K562 (cell line): ENCODE data around the gene BCHE. TPM values are rescaled to one million over a fixed set of nuclear protein-coding genes. Genes with fewer than 3 reads are reported as not detected.
"Not testable (repeated sequence)": the region's sequence is repeated elsewhere in the genome, so short reads cannot be mapped to it uniquely, and the experiment has no call there.

Experiments used
- ATAC-seq: fragments of 200-7000 bp; cut with Tn5 transposase; 3 replicates; pipeline ENCODE4 v1.9.1; 2020; ENCODE audit warnings: moderate library complexity
- BruUV-seq: library from RNA; stranded (reverse); fragments of 400-500 nt; replicated peaks from 2 replicates; lab custom pipeline; 2021; lab: Mats Ljungman, UMichigan
- CTCF ChIA-PET: fragments of 300-600 bp; formaldehyde crosslinking; extraction: SDS; loops from one replicate; lab custom pipeline; 2021; ENCODE audit warnings: low intra/inter-chr PET ratio; lab: Yijun Ruan, JAX
- POLR2A ChIA-PET: fragments of 300-600, 350-650 bp; sonication (Branson Sonifier 250); formaldehyde crosslinking; extraction: SDS; loops from one replicate; lab custom pipeline; 2021; ENCODE audit warnings: antibody characterized with exemption, inconsistent platforms; lab: Yijun Ruan, JAX
- DNase-seq, 4 experiments: peaks; one replicate each; pipeline versions ENCODE4 v3.0.0 to v3.0.0-alpha.2; 2011 to 2018; ENCODE audit warnings: low spot score in 3 of 4, mixed read lengths in 3 of 4; ENCODE audit errors: extremely low read depth in 1 of 4
- FAIRE-seq: peaks from 2 replicates; lab custom pipeline; 2011; peaks lifted over from hg19 to GRCh38; lab: Jason Lieb, UNC
- H2AFZ ChIP-seq: 2 replicates; pipeline ENCODE4 v1.6.0; 2011; ENCODE audit warnings: low read depth, low read length, control low read depth, inconsistent platforms
- H3K27ac ChIP-seq: fragments of 200-600 bp; 3 replicates; pipeline ENCODE4 v1.8.0; 2011; ENCODE audit warnings: low read depth, mild to moderate bottlenecking, control low read depth, inconsistent platforms, low read length, moderate library complexity, mixed read lengths; ENCODE audit errors: extremely low read depth
- H3K27me3 ChIP-seq, 2 experiments: fragments of 300-600 bp in 1 of 2; 2 replicates in 1 of 2; 3 replicates in 1 of 2; pipeline versions ENCODE4 v1.6.0 to v1.8.0; 2011; ENCODE audit warnings: inconsistent platforms in 2 of 2, low read length in 2 of 2, mild to moderate bottlenecking in 1 of 2, mixed read lengths in 1 of 2, moderate library complexity in 1 of 2; ENCODE audit not compliant: control insufficient read depth in 2 of 2, insufficient read depth in 2 of 2
- H3K36me3 ChIP-seq: fragments of 300-600 bp; 3 replicates; pipeline ENCODE4 v1.8.0; 2011; ENCODE audit warnings: mild to moderate bottlenecking, low read length, inconsistent platforms; ENCODE audit not compliant: control insufficient read depth, insufficient read depth
- H3K4me1 ChIP-seq, 2 experiments: fragments of 200-600 bp in 1 of 2; replicated peaks in 1 of 2; 2 replicates in 1 of 2; 3 replicates in 1 of 2; pipeline versions ENCODE4 v1.5.1 to v1.8.0; 2011; ENCODE audit warnings: inconsistent platforms in 2 of 2, low read length in 2 of 2, mild to moderate bottlenecking in 1 of 2, mixed read lengths in 1 of 2, moderate library complexity in 1 of 2; ENCODE audit not compliant: control insufficient read depth in 2 of 2, insufficient read depth in 2 of 2
- H3K4me2 ChIP-seq: 2 replicates; pipeline ENCODE4 v1.6.1; 2011; ENCODE audit warnings: low read length, control low read depth, inconsistent platforms, mixed read lengths; ENCODE audit not compliant: insufficient read depth
- H3K4me3 ChIP-seq: fragments of 200-600 bp; sonication (generic), shearing (Covaris generic); 2 replicates; pipeline ENCODE4 v1.5.1; 2016; ENCODE audit warnings: control low read depth, inconsistent platforms
- H3K79me2 ChIP-seq: fragments of 200-600 bp; 3 replicates; pipeline ENCODE4 v1.8.0; 2011; ENCODE audit warnings: low read length, inconsistent platforms; ENCODE audit not compliant: control insufficient read depth, insufficient read depth
- H3K9ac ChIP-seq, 2 experiments: 2 replicates each; pipeline versions ENCODE4 v1.6.0 to v1.6.1; 2011; ENCODE audit warnings: low read depth in 2 of 2, low read length in 2 of 2, control low read depth in 1 of 2, inconsistent platforms in 1 of 2, mild to moderate bottlenecking in 1 of 2, mixed read lengths in 1 of 2; ENCODE audit not compliant: insufficient read depth in 1 of 2
- H3K9me1 ChIP-seq: one replicate; pipeline ENCODE4 v1.6.0; 2011; ENCODE audit warnings: inconsistent platforms, mild to moderate bottlenecking, low read length, moderate library complexity; ENCODE audit not compliant: control insufficient read depth, insufficient read depth
- H3K9me3 ChIP-seq: replicated peaks from 2 replicates; pipeline ENCODE4 v1.5.1; 2011; ENCODE audit warnings: low read depth, low read length, inconsistent platforms; ENCODE audit not compliant: control insufficient read depth, insufficient read depth
- H4K20me1 ChIP-seq: replicated peaks from 2 replicates; pipeline ENCODE4 v1.6.1; 2011; ENCODE audit warnings: low read length, inconsistent platforms, mixed read lengths; ENCODE audit not compliant: control insufficient read depth, insufficient read depth
- CSDE1 ChIP-seq, 2 experiments: fragments of 450-650 bp; IDR thresholded peaks; 2 replicates each; pipeline ENCODE4 v1.6.1; 2016; ENCODE audit warnings: mild to moderate bottlenecking in 1 of 2
- HDAC1 ChIP-seq, 2 experiments: fragments of 450-650 bp; IDR thresholded peaks; 2 replicates each; pipeline ENCODE4 v1.6.1; 2016 to 2017; ENCODE audit warnings: inconsistent platforms in 1 of 2, mild to moderate bottlenecking in 1 of 2, moderate library complexity in 1 of 2
- HNRNPUL1 ChIP-seq: fragments of 200-400 bp; formaldehyde crosslinking; IDR thresholded peaks from 2 replicates; pipeline ENCODE4 v1.6.1; 2017; ENCODE audit warnings: low read length
- MAFF ChIP-seq: IDR thresholded peaks from 2 replicates; pipeline ENCODE4 v1.6.1; 2012; ENCODE audit warnings: low read length, improper control_type of control experiment
- PATZ1 ChIP-seq: fragments of 250-450 bp; sonication (Bioruptor Pico); IDR thresholded peaks from 2 replicates; pipeline ENCODE4 v1.5.0; 2020; ENCODE audit warnings: mild to moderate bottlenecking, borderline replicate concordance
- SETDB1 ChIP-seq: IDR thresholded peaks from one replicate; pipeline ENCODE4 v1.6.1; 2012; ENCODE audit warnings: low read length, control low read depth, inconsistent platforms
- THRB ChIP-seq: fragments of 450-650 bp; formaldehyde crosslinking; conservative IDR thresholded peaks from 2 replicates; pipeline ENCODE4 v1.4.0; 2022; ENCODE audit warnings: mild to moderate bottlenecking, missing genetic modification characterization
- ZNF197 ChIP-seq: fragments of 200-800 bp; sonication (Bioruptor generic); IDR thresholded peaks from 2 replicates; pipeline ENCODE4 v1.6.1; 2016; ENCODE audit warnings: low read depth, missing genetic modification characterization, missing compliant biosample characterization
- ZNF274 ChIP-seq: IDR thresholded peaks from 2 replicates; pipeline ENCODE4 v1.6.1; 2011; ENCODE audit warnings: low read depth, mild to moderate bottlenecking, low read length, moderate library complexity, borderline replicate concordance
- ZNF408 ChIP-seq: fragments of 250-450 bp; sonication (Bioruptor Pico); IDR thresholded peaks from 2 replicates; pipeline ENCODE4 v1.4.0; 2020; ENCODE audit warnings: low read depth, mild to moderate bottlenecking, moderate library complexity
- ZNF507 ChIP-seq: conservative IDR thresholded peaks from 2 replicates; pipeline ENCODE4 v1.6.1; 2017; ENCODE audit warnings: missing genetic modification characterization, missing compliant biosample characterization
- ZNF707 ChIP-seq: fragments of 250-450 bp; sonication (Bioruptor Pico); conservative IDR thresholded peaks from 2 replicates; pipeline ENCODE4 v1.8.0; 2022; ENCODE audit warnings: inconsistent platforms, mild to moderate bottlenecking, moderate library complexity
- WGBS: fragments of 100-300 bp; shearing (Covaris generic); methylation state at CpG from one replicate; pipeline ENCODE4 v1.1.6; 2016; ENCODE audit warnings: low coverage, mixed read lengths; ENCODE audit not compliant: insufficient coverage; ENCODE audit errors: missing lambda C conversion rate; 5-methylcytosine and 5-hydroxymethylcytosine counted together
- in situ Hi-C: fragments of 300-500 bp; cut with MboI; formaldehyde crosslinking; loops from 4 replicates; pipeline ENCODE4 v1.15.0; 2018; ENCODE audit warnings: inconsistent platforms, mixed read lengths
- intact Hi-C: fragments of 100-400 bp; cut with micrococcal nuclease; formaldehyde crosslinking; loops from 2 replicates; pipeline ENCODE4 v1.14.2; 2022
- polyA plus RNA-seq, 8 experiments: library from polyadenylated mRNA; depleted of rRNA in 4 of 8; stranded (reverse) in 5 of 8; unstranded in 3 of 8; fragments of >200 nt; fragmentation: Nextera tagmentation in 2 of 8; fragmentation: Illumina TruSeq in 1 of 8; extraction: Ambion mirVana in 2 of 8; extraction: Trizol in 1 of 8; gene quantifications; 2 replicates each; pipeline versions ENCODE4 v1.2.1 to v1.2.3, GENCODE V29; 2011 to 2014; ENCODE audit warnings: inconsistent platforms in 1 of 8, missing spikeins in 1 of 8
- total RNA-seq, 7 experiments: library from RNA; depleted of rRNA in 6 of 7; stranded (reverse); fragments of >200 nt in 6 of 7; fragmentation: Illumina TruSeq in 2 of 7; extraction: Trizol in 2 of 7; gene quantifications; 2 replicates each; pipeline versions ENCODE4 v1.2.1 to v1.2.3, GENCODE V29; 2011 to 2021; ENCODE audit warnings: low replicate concordance in 1 of 7

Gene BCHE
- total and polyA plus RNA-seq, 9 of the 15 experiments (the other 6 are each of a cell fraction or from before 2014, with no cell fraction given) = 0.09 to 0.24 (median 0.12) TPM; not detected in 2

GRCh38 chr3:165814380-165814779 is 22.8 kb downstream of the BCHE start (continued):
- TF ChIP-seq ZNF707 (CRISPR knock-in tag) = no peak
- TF ChIP-seq ZNF197 (CRISPR knock-in tag) = no peak
- no peak for TF ChIP-seq ZNF507 (tag)

- 20% methylated on average over 15 of the region's 15 CpGs for WGBS
- H3K27ac ChIP-seq, BruUV-seq, H3K4me3 ChIP-seq, CTCF ChIA-PET, H3K79me2 ChIP-seq, H3K36me3 ChIP-seq, H3K4me1 ChIP-seq, ATAC-seq, H3K27me3 ChIP-seq, H3K9ac ChIP-seq, H3K9me3 ChIP-seq, DNase-seq, FAIRE-seq, POLR2A ChIA-PET, H3K9me1 ChIP-seq, in situ Hi-C loops, H3K4me2 ChIP-seq, intact Hi-C loops, H4K20me1 ChIP-seq, H2AFZ ChIP-seq: not testable (repeated sequence)
These were observed 29.3 kb downstream of the BCHE start for GRCh38 chr3:165807937-165808336.

GRCh38 chr3:165805946-165806561 is 31.2 kb downstream of the BCHE start:
- Histone ChIP-seq H3K4me3 (no peak overlapping the region), H3K36me3 (no peaks in the 10 kb centered on the region), H3K27me3 (no peaks in the 10 kb centered on the region), H3K79me2 (no peaks in the 10 kb centered on the region), H3K4me2 (no peak overlapping the region), H3K9me1 (no peaks in the 10 kb centered on the region), H3K9ac (no peak overlapping the region), H4K20me1 (no peaks in the 10 kb centered on the region), H3K27ac (no peak overlapping the region), H3K4me1 (no peaks in the 10 kb centered on the region), H2AFZ (no peak overlapping the region), H3K9me3 (0 out of 2 replicates have a peak, but pooled peaks cover 2% of the 10 kb centered on the region)
- intact Hi-C loops (no loop called here), in situ Hi-C loops (no loop called here)
- DNase-seq (no peak), ATAC-seq (no peak), FAIRE-seq (no peak)
- CTCF ChIA-PET = no interaction called here
- POLR2A ChIA-PET = no interaction called here
- no TSS peak for BruUV-seq
- 2% methylated on average over 5 of the region's 5 CpGs for WGBS
- TF ChIP-seq SETDB1 (no peak), THRB (no peak), ZNF408 (no peak), ZNF274 (no peak), MAFF (no peak), PATZ1 (no peak), HDAC1 (IDR thresholded peaks at IDR 0.05) (no peak), HNRNPUL1 (no peak), CSDE1 (IDR thresholded peaks at IDR 0.05) (no peak)
